ENCODE measurements around the gene REN. TPM values are rescaled to one million over a fixed set of nuclear protein-coding genes. Genes with fewer than 3 reads are reported as not detected.

REN gene
- total and polyA plus RNA-seq, 2 of the 13 experiments (the other 11 are each of a cell fraction or from before 2014, with no cell fraction given) = not detected

GRCh38 chr1:204145033-204145504 is 21.1 kb downstream of the REN start (continued):
- no peak for TF ChIP-seq ZBTB37 (CRISPR knock-in tag; IDR thresholded peaks at IDR 0.05)
- TF ChIP-seq NONO (IDR thresholded peaks at IDR 0.05) = no peak
- TF ChIP-seq NONO (CRISPR knock-in tag; conservative IDR thresholded peaks at IDR 0.05) = peak; percentile 70
- TF ChIP-seq KLF15 (CRISPR knock-in tag; IDR thresholded peaks at IDR 0.05; ENCODE audit: borderline replicate concordance) = no peak
- 0 out of 2 replicates have a peak, but pooled peaks have one; percentile 15 for TF ChIP-seq PAX8 (CRISPR knock-in tag; IDR thresholded peaks at IDR 0.05; ENCODE audit: borderline replicate concordance)
- TF ChIP-seq CBX5 (CRISPR knock-in tag; IDR thresholded peaks at IDR 0.05; ENCODE audit: borderline replicate concordance) = peak; percentile 72; the same call in 1 of the 2 replicates
- TF ChIP-seq SMC3 (IDR thresholded peaks at IDR 0.05; ENCODE audit: low read length) = peak; percentile 12; the same call in 1 of the 2 replicates
- TF ChIP-seq PHF5A (CRISPR knock-in tag; IDR thresholded peaks at IDR 0.05; ENCODE audit: low read depth, unreplicated experiment) = no peak
- no peak for TF ChIP-seq IRF1 (CRISPR knock-in tag; IDR thresholded peaks at IDR 0.05; ENCODE audit: low read depth)
- no peak for TF ChIP-seq MNT (IDR thresholded peaks at IDR 0.05)
- peak; percentile 62; the same call in 1 of the 2 replicates for TF ChIP-seq MEIS1 (CRISPR knock-in tag; IDR thresholded peaks at IDR 0.05; ENCODE audit: borderline replicate concordance)
- TF ChIP-seq, protein P1, sequence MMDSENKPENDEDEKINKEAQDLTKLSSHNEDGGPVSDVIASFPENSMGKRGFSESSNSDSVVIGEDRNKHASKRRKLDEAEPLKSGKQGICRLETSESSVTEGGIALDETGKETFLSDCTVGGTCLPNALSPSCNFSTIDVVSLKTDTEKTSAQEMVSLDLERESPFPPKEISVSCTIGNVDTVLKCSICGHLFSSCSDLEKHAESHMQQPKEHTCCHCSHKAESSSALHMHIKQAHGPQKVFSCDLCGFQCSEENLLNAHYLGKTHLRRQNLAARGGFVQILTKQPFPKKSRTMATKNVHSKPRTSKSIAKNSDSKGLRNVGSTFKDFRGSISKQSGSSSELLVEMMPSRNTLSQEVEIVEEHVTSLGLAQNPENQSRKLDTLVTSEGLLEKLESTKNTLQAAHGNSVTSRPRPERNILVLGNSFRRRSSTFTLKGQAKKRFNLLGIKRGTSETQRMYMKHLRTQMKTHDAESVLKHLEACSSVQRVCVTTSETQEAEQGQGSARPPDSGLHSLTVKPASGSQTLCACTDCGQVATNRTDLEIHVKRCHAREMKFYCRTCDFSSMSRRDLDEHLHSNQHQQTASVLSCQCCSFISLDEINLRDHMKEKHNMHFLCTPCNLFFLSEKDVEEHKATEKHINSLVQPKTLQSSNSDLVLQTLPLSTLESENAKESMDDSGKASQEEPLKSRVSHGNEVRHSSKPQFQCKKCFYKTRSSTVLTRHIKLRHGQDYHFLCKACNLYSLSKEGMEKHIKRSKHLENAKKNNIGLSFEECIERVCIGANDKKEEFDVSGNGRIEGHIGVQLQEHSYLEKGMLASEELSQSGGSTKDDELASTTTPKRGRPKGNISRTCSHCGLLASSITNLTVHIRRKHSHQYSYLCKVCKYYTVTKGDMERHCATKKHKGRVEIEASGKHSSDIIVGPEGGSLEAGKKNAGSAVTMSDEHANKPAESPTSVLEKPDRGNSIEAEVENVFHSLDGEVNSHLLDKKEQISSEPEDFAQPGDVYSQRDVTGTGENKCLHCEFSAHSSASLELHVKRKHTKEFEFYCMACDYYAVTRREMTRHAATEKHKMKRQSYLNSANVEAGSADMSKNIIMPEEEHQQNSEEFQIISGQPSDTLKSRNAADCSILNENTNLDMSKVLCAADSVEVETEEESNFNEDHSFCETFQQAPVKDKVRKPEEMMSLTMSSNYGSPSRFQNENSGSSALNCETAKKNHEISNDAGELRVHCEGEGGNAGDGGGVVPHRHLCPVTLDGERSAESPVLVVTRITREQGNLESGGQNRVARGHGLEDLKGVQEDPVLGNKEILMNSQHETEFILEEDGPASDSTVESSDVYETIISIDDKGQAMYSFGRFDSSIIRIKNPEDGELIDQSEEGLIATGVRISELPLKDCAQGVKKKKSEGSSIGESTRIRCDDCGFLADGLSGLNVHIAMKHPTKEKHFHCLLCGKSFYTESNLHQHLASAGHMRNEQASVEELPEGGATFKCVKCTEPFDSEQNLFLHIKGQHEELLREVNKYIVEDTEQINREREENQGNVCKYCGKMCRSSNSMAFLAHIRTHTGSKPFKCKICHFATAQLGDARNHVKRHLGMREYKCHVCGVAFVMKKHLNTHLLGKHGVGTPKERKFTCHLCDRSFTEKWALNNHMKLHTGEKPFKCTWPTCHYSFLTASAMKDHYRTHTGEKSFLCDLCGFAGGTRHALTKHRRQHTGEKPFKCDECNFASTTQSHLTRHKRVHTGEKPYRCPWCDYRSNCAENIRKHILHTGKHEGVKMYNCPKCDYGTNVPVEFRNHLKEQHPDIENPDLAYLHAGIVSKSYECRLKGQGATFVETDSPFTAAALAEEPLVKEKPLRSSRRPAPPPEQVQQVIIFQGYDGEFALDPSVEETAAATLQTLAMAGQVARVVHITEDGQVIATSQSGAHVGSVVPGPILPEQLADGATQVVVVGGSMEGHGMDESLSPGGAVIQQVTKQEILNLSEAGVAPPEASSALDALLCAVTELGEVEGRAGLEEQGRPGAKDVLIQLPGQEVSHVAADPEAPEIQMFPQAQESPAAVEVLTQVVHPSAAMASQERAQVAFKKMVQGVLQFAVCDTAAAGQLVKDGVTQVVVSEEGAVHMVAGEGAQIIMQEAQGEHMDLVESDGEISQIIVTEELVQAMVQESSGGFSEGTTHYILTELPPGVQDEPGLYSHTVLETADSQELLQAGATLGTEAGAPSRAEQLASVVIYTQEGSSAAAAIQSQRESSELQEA (CRISPR knock-in tag; IDR thresholded peaks at IDR 0.05; ENCODE audit: not compliant biosample characterization) = no peak
- TF ChIP-seq SP4 (CRISPR knock-in tag; IDR thresholded peaks at IDR 0.05) = no peak
- no peak for TF ChIP-seq ZFP36L2 (CRISPR knock-in tag; IDR thresholded peaks at IDR 0.05)
- TF ChIP-seq ZNF296 (CRISPR knock-in tag; conservative IDR thresholded peaks at IDR 0.05) = no peak
- no peak for TF ChIP-seq ZNF83 (CRISPR knock-in tag; IDR thresholded peaks at IDR 0.05; ENCODE audit: borderline replicate concordance)
- 0 out of 2 replicates have a peak, but pooled peaks have one; percentile 18 for TF ChIP-seq ZNF619 (CRISPR knock-in tag; IDR thresholded peaks at IDR 0.05)
- TF ChIP-seq NR3C1 (CRISPR knock-in tag; IDR thresholded peaks at IDR 0.05) = no peak
- TF ChIP-seq GZF1 (CRISPR knock-in tag; IDR thresholded peaks at IDR 0.05) = no peak

Measured in HepG2 (cell line).